22Rv1 (cell line): ENCODE measurements around the gene ARPC1A.

Source experiments
- H3K27ac ChIP-seq: fragments of 450-650 bp; 2 replicates; pipeline ENCODE4 v1.5.1; 2017
- ZFX ChIP-seq: fragments of 450-650 bp; IDR thresholded peaks from 2 replicates; pipeline ENCODE4 v1.6.1; 2017; ENCODE audit warnings: antibody characterized with exemption, borderline replicate concordance
- TF ChIP-seq, protein P1 (sequence below): fragments of 450-650 bp; IDR thresholded peaks from 2 replicates; pipeline ENCODE4 v1.5.1; 2017; ENCODE audit warnings: mild to moderate bottlenecking

Gene ARPC1A

DNA sequence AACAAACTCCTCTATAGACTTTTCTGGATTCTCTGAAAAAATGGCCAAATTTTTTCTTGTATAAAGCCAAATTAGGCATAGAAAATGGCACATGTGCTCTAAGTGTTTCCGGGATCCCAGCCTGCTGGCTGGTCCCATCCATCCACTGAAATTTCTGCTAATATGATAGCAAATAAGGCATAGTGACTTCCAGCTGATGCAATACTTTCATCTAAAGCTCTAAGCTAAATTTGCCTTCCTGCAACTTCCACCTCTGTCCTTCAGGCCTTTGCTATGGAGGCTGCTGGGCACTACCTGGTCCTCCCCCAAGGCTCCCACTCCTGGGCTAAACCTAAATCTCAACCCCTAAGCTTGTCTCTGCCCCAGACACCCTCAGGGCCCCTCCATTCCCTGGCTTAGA, 32.5 kb upstream of the ARPC1A start:
- no peak overlapping the region for H3K27ac ChIP-seq
- TF ChIP-seq, protein P1, sequence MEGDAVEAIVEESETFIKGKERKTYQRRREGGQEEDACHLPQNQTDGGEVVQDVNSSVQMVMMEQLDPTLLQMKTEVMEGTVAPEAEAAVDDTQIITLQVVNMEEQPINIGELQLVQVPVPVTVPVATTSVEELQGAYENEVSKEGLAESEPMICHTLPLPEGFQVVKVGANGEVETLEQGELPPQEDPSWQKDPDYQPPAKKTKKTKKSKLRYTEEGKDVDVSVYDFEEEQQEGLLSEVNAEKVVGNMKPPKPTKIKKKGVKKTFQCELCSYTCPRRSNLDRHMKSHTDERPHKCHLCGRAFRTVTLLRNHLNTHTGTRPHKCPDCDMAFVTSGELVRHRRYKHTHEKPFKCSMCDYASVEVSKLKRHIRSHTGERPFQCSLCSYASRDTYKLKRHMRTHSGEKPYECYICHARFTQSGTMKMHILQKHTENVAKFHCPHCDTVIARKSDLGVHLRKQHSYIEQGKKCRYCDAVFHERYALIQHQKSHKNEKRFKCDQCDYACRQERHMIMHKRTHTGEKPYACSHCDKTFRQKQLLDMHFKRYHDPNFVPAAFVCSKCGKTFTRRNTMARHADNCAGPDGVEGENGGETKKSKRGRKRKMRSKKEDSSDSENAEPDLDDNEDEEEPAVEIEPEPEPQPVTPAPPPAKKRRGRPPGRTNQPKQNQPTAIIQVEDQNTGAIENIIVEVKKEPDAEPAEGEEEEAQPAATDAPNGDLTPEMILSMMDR = no peak
- TF ChIP-seq ZFX = no peak

DNA sequence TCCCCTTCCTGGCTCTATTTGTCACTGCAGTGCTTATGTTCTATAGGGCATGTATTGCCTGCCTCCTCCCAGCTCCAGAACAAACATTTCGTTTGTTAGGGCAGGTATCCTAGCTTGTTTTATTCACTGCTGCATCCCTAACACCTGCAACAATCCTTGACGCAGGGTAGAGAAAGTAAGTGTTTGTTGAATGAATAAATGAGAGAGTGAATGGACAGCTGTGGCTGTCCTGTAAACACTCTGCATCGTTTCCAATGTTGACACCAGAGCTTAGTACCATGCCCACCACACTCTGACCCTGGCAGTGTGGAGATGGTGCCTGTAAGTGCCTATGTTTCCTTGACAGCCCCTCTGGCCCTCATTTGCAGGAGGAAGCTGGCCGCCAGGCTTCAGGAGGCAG, 32.0 kb upstream of the ARPC1A start:
- TF ChIP-seq, protein P1 = no peak
- no peak for TF ChIP-seq ZFX
- no peak overlapping the region for H3K27ac ChIP-seq

DNA sequence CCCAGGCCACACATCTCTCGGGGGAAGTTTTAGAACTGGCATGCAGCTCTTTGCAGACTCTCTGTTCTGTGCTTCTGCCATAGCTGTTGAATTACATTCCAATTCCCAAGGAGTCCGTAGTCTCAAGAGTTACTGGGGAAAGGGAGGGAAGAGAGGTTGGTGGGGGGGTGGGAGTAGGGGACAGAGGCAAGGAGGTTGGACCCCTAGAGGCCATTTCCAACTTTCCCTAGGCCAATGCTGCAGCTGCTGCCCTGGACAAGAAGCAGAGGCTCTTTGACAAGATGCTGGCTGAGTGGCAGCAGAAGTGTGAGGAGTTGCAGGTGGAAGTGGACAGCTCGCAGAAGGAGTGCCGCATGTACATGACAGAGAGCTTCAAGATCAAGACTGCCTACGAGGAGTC, 29.2 kb upstream of the ARPC1A start:
- no peak for TF ChIP-seq ZFX
- TF ChIP-seq, protein P1 = no peak

DNA sequence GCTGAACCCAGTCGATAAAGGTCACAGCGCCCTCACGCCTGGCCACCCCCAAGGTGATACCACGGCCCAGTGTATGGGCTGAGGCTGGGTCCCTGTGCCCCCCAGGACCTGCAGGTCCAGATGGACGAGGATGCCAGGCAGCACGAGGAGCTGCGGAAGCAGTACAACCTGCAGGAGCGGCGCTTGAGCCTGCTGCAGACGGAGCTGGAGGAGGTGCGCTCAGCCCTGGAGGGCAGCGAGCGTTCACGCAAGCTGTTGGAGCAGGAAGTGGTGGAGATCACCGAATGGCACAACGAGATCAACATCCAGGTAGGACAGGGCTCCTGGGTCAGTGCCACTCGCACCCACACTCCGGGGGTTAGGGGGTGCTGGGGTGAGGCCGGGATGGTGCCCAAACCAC, 24.2 kb upstream of the ARPC1A start:
- TF ChIP-seq, protein P1 = no peak
- H3K27ac ChIP-seq = no peak overlapping the region

More for the DNA sequence above, 29.2 kb upstream of the ARPC1A start:
- no peak overlapping the region for H3K27ac ChIP-seq

DNA sequence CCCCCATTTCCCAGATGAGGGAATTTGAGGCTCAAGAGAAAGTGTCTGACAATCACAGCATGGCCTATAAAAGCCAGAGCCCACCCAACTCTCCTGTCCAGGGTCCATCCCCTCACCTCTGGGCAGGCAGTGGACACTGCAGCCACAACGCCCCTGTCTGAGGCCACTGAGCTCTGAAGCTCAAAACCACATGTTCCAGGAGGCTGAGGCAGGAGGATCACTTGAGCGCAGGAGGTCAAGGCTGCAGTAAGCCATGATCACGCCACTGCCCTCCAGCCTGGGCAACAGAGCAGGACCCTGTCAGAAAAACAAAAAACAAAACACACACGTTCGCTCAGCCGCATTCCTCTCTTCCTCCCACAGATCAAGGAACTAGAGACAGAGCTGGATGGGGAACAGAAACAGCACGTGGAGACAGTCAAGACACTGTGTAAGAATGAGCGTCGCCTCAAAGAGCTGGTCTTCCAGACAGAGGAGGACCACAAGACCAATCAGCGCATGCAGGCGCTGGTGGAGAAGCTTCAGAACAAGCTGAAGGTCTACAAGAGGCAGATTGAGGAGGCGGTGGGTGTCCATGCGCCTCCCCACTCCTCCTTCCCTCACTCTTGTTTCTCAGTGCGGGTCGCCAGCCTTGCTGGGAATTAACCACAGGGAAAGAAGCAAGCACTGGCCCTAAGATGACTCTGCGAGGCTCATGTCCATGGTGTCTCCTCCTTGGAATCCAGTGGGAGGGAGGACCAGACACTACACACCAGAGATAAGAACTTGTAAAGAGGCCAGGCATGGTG, 20.0 kb upstream of the ARPC1A start:
- no peak for TF ChIP-seq ZFX
- TF ChIP-seq, protein P1 = no peak

DNA sequence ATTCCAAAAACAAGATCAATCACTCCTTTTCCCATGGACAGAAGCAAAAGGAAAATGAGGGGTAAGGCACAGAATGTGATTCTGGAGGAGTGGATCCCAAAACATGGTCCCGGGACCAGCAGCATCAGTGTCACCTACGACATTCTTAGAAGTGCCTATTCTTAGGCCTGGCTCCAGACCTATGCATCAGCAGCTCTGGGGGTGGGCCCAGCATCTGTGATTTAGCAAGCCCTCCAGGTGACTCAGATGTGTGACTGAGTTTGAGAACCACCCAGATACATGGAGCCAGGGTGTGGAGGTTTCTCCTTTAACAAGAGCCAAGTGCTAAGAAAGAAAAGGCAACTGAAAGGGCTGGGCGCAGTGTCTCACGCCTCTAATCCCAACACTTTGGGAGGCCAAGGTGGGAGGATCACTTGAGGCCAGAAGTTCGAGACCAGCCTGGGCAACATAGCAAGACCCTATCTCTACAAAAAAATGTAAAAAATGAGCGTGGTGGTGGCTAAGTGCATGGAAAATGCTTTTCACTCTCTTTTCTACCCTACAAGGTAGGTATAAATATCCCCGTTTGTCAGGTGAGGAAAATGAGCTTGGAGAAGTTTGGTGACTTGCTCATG, 17.1 kb upstream of the ARPC1A start:
- TF ChIP-seq ZFX = no peak
- TF ChIP-seq, protein P1 = no peak
- H3K27ac ChIP-seq = no peak overlapping the region

More for the DNA sequence above, 20.0 kb upstream of the ARPC1A start:
- no peak overlapping the region for H3K27ac ChIP-seq

DNA sequence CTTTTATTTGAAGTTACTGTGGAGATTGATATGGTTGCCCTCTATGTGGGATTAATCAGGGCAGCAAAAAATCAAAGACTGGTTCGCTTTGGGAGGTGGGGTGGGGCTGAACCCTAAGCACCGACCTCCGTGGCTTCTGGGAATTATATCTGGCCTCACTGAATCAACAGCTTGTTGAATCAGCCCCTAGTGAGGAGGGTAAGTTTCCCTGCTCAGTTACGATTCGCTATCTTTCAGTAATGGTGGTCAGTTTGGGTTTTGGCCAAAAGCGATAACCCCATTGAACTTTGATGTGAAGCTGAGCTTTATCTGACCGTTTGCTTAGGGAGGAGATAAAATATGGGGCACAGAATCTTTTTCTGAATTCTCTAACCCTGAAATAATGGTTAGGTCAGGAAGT, 16.6 kb upstream of the ARPC1A start:
- H3K27ac ChIP-seq = no peak overlapping the region
- no peak for TF ChIP-seq ZFX
- TF ChIP-seq, protein P1 = no peak
